ENCODE measurements around the gene TTC22. TPM values are rescaled to one million over a fixed set of nuclear protein-coding genes. Genes with fewer than 3 reads are reported as not detected.

TTC22 gene
- total RNA-seq, 1 experiment from 2014 or later: 0.63 TPM

DNA sequence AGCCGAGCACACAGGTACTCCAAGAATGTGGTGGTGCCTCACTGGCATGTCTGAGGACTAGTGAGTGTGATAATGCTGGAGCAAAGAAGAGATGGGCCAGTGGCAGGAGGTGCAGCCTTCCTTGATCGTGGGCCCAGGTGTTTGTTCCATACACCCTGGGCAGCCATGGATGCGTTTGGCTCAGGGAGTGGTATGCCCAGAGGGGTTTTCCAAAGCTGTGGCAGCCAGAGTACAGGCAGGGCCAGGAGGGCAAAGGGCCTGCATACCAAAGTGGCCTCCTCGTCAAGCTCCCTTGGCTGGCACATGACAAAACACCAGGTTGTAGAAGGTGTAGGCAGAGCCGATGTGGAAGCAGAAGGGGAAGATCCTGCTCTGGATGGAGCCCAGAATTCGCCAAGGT is 55.8 kb downstream of the TTC22 start (continued):
- TF ChIP-seq, protein P1, sequence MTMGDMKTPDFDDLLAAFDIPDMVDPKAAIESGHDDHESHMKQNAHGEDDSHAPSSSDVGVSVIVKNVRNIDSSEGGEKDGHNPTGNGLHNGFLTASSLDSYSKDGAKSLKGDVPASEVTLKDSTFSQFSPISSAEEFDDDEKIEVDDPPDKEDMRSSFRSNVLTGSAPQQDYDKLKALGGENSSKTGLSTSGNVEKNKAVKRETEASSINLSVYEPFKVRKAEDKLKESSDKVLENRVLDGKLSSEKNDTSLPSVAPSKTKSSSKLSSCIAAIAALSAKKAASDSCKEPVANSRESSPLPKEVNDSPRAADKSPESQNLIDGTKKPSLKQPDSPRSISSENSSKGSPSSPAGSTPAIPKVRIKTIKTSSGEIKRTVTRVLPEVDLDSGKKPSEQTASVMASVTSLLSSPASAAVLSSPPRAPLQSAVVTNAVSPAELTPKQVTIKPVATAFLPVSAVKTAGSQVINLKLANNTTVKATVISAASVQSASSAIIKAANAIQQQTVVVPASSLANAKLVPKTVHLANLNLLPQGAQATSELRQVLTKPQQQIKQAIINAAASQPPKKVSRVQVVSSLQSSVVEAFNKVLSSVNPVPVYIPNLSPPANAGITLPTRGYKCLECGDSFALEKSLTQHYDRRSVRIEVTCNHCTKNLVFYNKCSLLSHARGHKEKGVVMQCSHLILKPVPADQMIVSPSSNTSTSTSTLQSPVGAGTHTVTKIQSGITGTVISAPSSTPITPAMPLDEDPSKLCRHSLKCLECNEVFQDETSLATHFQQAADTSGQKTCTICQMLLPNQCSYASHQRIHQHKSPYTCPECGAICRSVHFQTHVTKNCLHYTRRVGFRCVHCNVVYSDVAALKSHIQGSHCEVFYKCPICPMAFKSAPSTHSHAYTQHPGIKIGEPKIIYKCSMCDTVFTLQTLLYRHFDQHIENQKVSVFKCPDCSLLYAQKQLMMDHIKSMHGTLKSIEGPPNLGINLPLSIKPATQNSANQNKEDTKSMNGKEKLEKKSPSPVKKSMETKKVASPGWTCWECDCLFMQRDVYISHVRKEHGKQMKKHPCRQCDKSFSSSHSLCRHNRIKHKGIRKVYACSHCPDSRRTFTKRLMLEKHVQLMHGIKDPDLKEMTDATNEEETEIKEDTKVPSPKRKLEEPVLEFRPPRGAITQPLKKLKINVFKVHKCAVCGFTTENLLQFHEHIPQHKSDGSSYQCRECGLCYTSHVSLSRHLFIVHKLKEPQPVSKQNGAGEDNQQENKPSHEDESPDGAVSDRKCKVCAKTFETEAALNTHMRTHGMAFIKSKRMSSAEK (CRISPR knock-in tag; IDR thresholded peaks at IDR 0.05; ENCODE audit: borderline replicate concordance): no peak
- no peak for TF ChIP-seq GRHL2 (CRISPR knock-in tag; IDR thresholded peaks at IDR 0.05; ENCODE audit: insufficient replicate concordance, severe bottlenecking)
- no peak for TF ChIP-seq CREM (CRISPR knock-in tag; IDR thresholded peaks at IDR 0.05)
- no peak for TF ChIP-seq IRF2 (CRISPR knock-in tag; IDR thresholded peaks at IDR 0.05; ENCODE audit: borderline replicate concordance, low read depth)
- no peak for TF ChIP-seq NR2C2 (CRISPR knock-in tag; IDR thresholded peaks at IDR 0.05)

GRCh38 chr1:54744696-54745095 is 56.4 kb downstream of the TTC22 start:
- Mint-ChIP-seq H3K9me3 (peaks cover 6% of the 10 kb centered on the region), H3K4me3 (no peak overlapping the region), H3K27ac (no peak overlapping the region), H3K27me3 (ENCODE audit: low read depth) (no peaks in the 10 kb centered on the region; the same call in 1 of the 2 replicates), H3K36me3 (peaks cover 21% of the 10 kb centered on the region), H3K4me1 (no peaks in the 10 kb centered on the region)
- DNase-seq (ENCODE audit: low spot score): no peak
- ATAC-seq: no peak
- ChIA-PET CTCF (no interaction called here), POLR2A (no interaction called here)
- TF ChIP-seq MYBL2 (CRISPR knock-in tag; IDR thresholded peaks at IDR 0.05) (no peak), TEAD1 (CRISPR knock-in tag; IDR thresholded peaks at IDR 0.05) (no peak), ZNF138 (CRISPR knock-in tag; conservative IDR thresholded peaks at IDR 0.05) (no peak), ZNF317 (CRISPR knock-in tag; IDR thresholded peaks at IDR 0.05; ENCODE audit: borderline replicate concordance, low read depth) (no peak), FOXK1 (CRISPR knock-in tag; IDR thresholded peaks at IDR 0.05) (no peak), STAT6 (CRISPR knock-in tag; conservative IDR thresholded peaks at IDR 0.05; ENCODE audit: low read depth) (no peak), ZBTB21 (CRISPR knock-in tag; IDR thresholded peaks at IDR 0.05; ENCODE audit: borderline replicate concordance) (no peak)
- TF ChIP-seq, protein P2, sequence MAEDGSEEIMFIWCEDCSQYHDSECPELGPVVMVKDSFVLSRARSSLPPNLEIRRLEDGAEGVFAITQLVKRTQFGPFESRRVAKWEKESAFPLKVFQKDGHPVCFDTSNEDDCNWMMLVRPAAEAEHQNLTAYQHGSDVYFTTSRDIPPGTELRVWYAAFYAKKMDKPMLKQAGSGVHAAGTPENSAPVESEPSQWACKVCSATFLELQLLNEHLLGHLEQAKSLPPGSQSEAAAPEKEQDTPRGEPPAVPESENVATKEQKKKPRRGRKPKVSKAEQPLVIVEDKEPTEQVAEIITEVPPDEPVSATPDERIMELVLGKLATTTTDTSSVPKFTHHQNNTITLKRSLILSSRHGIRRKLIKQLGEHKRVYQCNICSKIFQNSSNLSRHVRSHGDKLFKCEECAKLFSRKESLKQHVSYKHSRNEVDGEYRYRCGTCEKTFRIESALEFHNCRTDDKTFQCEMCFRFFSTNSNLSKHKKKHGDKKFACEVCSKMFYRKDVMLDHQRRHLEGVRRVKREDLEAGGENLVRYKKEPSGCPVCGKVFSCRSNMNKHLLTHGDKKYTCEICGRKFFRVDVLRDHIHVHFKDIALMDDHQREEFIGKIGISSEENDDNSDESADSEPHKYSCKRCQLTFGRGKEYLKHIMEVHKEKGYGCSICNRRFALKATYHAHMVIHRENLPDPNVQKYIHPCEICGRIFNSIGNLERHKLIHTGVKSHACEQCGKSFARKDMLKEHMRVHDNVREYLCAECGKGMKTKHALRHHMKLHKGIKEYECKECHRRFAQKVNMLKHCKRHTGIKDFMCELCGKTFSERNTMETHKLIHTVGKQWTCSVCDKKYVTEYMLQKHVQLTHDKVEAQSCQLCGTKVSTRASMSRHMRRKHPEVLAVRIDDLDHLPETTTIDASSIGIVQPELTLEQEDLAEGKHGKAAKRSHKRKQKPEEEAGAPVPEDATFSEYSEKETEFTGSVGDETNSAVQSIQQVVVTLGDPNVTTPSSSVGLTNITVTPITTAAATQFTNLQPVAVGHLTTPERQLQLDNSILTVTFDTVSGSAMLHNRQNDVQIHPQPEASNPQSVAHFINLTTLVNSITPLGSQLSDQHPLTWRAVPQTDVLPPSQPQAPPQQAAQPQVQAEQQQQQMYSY (CRISPR knock-in tag; IDR thresholded peaks at IDR 0.05): no peak
- TF ChIP-seq, protein P3, sequence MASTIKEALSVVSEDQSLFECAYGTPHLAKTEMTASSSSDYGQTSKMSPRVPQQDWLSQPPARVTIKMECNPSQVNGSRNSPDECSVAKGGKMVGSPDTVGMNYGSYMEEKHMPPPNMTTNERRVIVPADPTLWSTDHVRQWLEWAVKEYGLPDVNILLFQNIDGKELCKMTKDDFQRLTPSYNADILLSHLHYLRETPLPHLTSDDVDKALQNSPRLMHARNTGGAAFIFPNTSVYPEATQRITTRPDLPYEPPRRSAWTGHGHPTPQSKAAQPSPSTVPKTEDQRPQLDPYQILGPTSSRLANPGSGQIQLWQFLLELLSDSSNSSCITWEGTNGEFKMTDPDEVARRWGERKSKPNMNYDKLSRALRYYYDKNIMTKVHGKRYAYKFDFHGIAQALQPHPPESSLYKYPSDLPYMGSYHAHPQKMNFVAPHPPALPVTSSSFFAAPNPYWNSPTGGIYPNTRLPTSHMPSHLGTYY (CRISPR knock-in tag; IDR thresholded peaks at IDR 0.05): no peak
